GM23338 (cell line): ENCODE measurements around the gene DPH1. TPM values are rescaled to one million over a fixed set of nuclear protein-coding genes. Genes with fewer than 3 reads are reported as not detected.

ENCODE experiments used
- ATAC-seq: fragments of 200-7000 bp; cut with Tn5 transposase; 3 replicates; pipeline ENCODE4 v1.9.1; 2020
- DNase-seq: peaks from one replicate; pipeline ENCODE4 v3.0.0-alpha.2; 2015; ENCODE audit warnings: low spot score
- H2AFZ ChIP-seq: fragments of 200-600 bp; sonication (generic); 2 replicates; pipeline ENCODE4 v1.8.0; 2016; ENCODE audit warnings: antibody characterized with exemption, mild to moderate bottlenecking, moderate library complexity
- H3F3A ChIP-seq: fragments of 200-600 bp; sonication (generic); replicated peaks from 2 replicates; pipeline ENCODE4 v1.8.0; 2017; ENCODE audit warnings: antibody characterized with exemption, mixed run types, low read depth
- H3K27ac ChIP-seq: fragments of 200-600 bp; sonication (generic); 2 replicates; pipeline ENCODE4 v1.6.1; 2016; ENCODE audit warnings: low read depth
- H3K27me3 ChIP-seq: fragments of 200-600 bp; sonication (generic); 2 replicates; pipeline ENCODE4 v1.8.0; 2016; ENCODE audit warnings: mild to moderate bottlenecking, mixed run types, moderate library complexity; ENCODE audit not compliant: insufficient read depth
- H3K36me3 ChIP-seq: fragments of 200-600 bp; sonication (generic); 2 replicates; pipeline ENCODE4 v1.8.0; 2016; ENCODE audit warnings: mild to moderate bottlenecking; ENCODE audit not compliant: insufficient read depth
- H3K4me1 ChIP-seq: fragments of 200-600 bp; sonication (generic); 2 replicates; pipeline ENCODE4 v1.8.0; 2016; ENCODE audit warnings: mild to moderate bottlenecking, moderate library complexity; ENCODE audit not compliant: insufficient read depth
- H3K4me2 ChIP-seq: fragments of 200-600 bp; sonication (generic); 2 replicates; pipeline ENCODE4 v1.7.1; 2017; ENCODE audit warnings: mixed run types
- H3K4me3 ChIP-seq: fragments of 200-600 bp; sonication (generic); 2 replicates; pipeline ENCODE4 v1.6.1; 2016; ENCODE audit warnings: mixed run types
- H3K79me2 ChIP-seq: fragments of 200-600 bp; sonication (generic); replicated peaks from 2 replicates; pipeline ENCODE4 v1.8.0; 2017; ENCODE audit warnings: mild to moderate bottlenecking; ENCODE audit not compliant: insufficient read depth
- H3K9me2 ChIP-seq: fragments of 200-600 bp; sonication (generic); 2 replicates; pipeline ENCODE4 v1.8.0; 2017; ENCODE audit not compliant: insufficient read depth
- H4K20me1 ChIP-seq: fragments of 200-600 bp; sonication (generic); replicated peaks from 2 replicates; pipeline ENCODE4 v1.8.0; 2017; ENCODE audit warnings: mild to moderate bottlenecking; ENCODE audit not compliant: insufficient read depth
- H3K27ac Mint-ChIP-seq: 2 replicates; pipeline ENCODE4 v1.8.0; 2020; ENCODE audit warnings: inconsistent platforms, mild to moderate bottlenecking, moderate library complexity, mixed read lengths
- H3K27me3 Mint-ChIP-seq: 3 replicates; pipeline ENCODE4 v1.8.0; 2022; ENCODE audit warnings: low read depth, mild to moderate bottlenecking, moderate library complexity, mixed read lengths, inconsistent platforms; ENCODE audit not compliant: insufficient read depth, poor library complexity
- H3K36me3 Mint-ChIP-seq: 3 replicates; pipeline ENCODE4 v1.8.0; 2021; ENCODE audit warnings: low read depth, mild to moderate bottlenecking, inconsistent platforms, moderate library complexity, mixed read lengths
- H3K4me1 Mint-ChIP-seq: 3 replicates; pipeline ENCODE4 v1.8.0; 2020; ENCODE audit warnings: mild to moderate bottlenecking, inconsistent platforms, mixed read lengths
- H3K4me3 Mint-ChIP-seq: 3 replicates; pipeline ENCODE4 v1.8.0; 2021; ENCODE audit warnings: moderate library complexity, mild to moderate bottlenecking, inconsistent platforms, mixed read lengths
- H3K9me3 Mint-ChIP-seq: 3 replicates; pipeline ENCODE4 v1.8.0; 2020; ENCODE audit warnings: moderate library complexity, mild to moderate bottlenecking, inconsistent platforms, mixed read lengths
- CREB1 ChIP-seq: fragments of 250-450 bp; sonication (Bioruptor Pico); IDR thresholded peaks from 2 replicates; pipeline ENCODE4 v1.5.0; 2020; ENCODE audit warnings: low read depth, mild to moderate bottlenecking, moderate library complexity
- CTCF ChIP-seq, 2 experiments: fragments of 200-600 bp in 1 of 2; sonication (generic) in 1 of 2; conservative IDR thresholded peaks; 2 replicates each; pipeline versions ENCODE4 v1.5.1 to v1.6.1; 2016 to 2017; ENCODE audit warnings: antibody characterized with exemption in 2 of 2, low read depth in 2 of 2, mild to moderate bottlenecking in 2 of 2, moderate library complexity in 1 of 2
- EZH2 ChIP-seq: fragments of 200-600 bp; sonication (generic); IDR thresholded peaks from one replicate; pipeline ENCODE4 v1.8.0; 2017; ENCODE audit warnings: antibody characterized with exemption, mild to moderate bottlenecking, low read depth; ENCODE audit not compliant: unreplicated experiment
- JUNB ChIP-seq: IDR thresholded peaks from one replicate; pipeline ENCODE4 v1.6.1; 2016; ENCODE audit warnings: antibody characterized with exemption; ENCODE audit not compliant: unreplicated experiment
- NANOG ChIP-seq: IDR thresholded peaks from 2 replicates; pipeline ENCODE4 v1.6.1; 2016; ENCODE audit warnings: antibody characterized with exemption, borderline replicate concordance
- REST ChIP-seq: IDR thresholded peaks from one replicate; pipeline ENCODE4 v1.6.1; 2018; ENCODE audit warnings: antibody characterized with exemption; ENCODE audit not compliant: unreplicated experiment
- STAT1 ChIP-seq: IDR thresholded peaks from one replicate; pipeline ENCODE4 v1.6.1; 2016; ENCODE audit warnings: antibody characterized with exemption; ENCODE audit not compliant: unreplicated experiment
- ZNF114 ChIP-seq: fragments of 250-450 bp; sonication (Bioruptor Pico); IDR thresholded peaks from 2 replicates; pipeline ENCODE4 v1.5.0; 2020; ENCODE audit warnings: mild to moderate bottlenecking, moderate library complexity
- ZNF462 ChIP-seq: fragments of 250-450 bp; sonication (Bioruptor Pico); IDR thresholded peaks from 2 replicates; pipeline ENCODE4 v1.5.0; 2020; ENCODE audit warnings: mild to moderate bottlenecking, moderate library complexity
- polyA plus RNA-seq: library from polyadenylated mRNA; unstranded; fragments of >200 nt; fragmentation: Nextera tagmentation; extraction: Ambion mirVana; gene quantifications from 2 replicates; pipeline ENCODE4 v1.2.1, GENCODE V29; 2016
- total RNA-seq: library from RNA; depleted of rRNA; stranded (reverse); fragments of >200 nt; shearing (Covaris generic); gene quantifications from 2 replicates; pipeline ENCODE4 v1.2.3, GENCODE V29; 2014

Gene DPH1
- total and polyA plus RNA-seq, 2 experiments from 2014 or later = 11.8 to 28.2 TPM

DNA sequence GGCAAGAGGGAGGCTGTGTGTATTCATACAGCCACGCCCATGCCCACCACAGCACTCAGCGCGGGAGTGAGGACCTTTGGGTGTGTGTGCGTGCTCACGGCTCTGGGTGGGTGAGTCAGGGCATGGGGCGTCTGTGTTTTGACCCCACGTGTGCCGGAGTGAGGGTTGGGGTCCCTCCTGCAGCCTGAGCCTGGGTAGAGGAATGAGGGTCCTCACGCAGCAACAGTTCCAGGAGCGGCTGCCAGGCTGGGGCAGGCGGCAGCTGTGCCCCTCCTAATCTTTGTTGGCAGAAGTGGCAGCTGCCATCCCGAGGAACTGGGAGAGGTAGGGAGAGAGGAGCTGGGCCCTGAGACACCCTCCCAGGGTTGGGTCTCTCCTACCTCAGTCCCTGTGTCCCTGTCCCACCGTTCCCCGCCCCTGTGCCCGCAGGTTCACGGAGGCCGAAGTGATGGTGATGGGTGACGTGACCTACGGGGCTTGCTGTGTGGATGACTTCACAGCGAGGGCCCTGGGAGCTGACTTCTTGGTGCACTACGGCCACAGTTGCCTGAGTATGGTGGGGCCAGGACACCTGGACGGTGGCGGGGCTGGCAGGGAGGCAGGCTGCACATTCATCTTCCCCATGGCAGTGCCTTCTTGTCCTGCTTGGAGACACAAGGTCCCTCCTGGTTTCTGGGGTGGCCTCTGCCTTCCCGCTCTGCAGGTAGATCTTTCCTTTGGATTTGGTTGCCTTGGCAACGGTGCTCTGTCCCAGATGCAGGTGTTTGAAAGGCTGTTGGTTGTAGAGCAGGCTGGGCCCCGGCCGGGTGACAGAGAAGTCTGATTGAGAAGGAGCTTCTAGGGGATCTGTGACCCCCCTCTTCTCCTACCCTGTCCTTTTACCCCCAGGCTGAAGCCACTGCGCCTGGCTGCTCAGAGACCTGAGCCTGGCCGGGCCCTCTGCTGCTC lies 5.9 kb downstream of the DPH1 start:
- H3K4me2 ChIP-seq = no peak overlapping the region
- Mint-ChIP-seq H3K4me3 (no peak overlapping the region), H3K27ac (no peak overlapping the region), H3K27me3 (peaks cover 12% of the 10 kb centered on the region), H3K9me3 (no peaks in the 10 kb centered on the region), H3K4me1 (peaks cover 2% of the 10 kb centered on the region), H3K36me3 (no peaks in the 10 kb centered on the region; the same call in 2 of the 3 replicates)
- DNase-seq (no peak), ATAC-seq (no peak; the same call in 2 of the 3 replicates)
- no peaks in the 10 kb centered on the region for H3K27me3 ChIP-seq
- H3K4me1 ChIP-seq = peaks cover 3% of the 10 kb centered on the region; the same call in 1 of the 2 replicates
- no peaks in the 10 kb centered on the region for H3K9me2 ChIP-seq
- no peak for TF ChIP-seq NANOG
- TF ChIP-seq ZNF462 (CRISPR knock-in tag) = no peak
- TF ChIP-seq REST = no peak
- TF ChIP-seq ZNF114 (CRISPR knock-in tag) = no peak
- no peak for TF ChIP-seq EZH2
- no peak for TF ChIP-seq CTCF (conservative IDR thresholded peaks at IDR 0.05; ENCODE audit: low read depth in 2 of 2)
- TF ChIP-seq CREB1 (CRISPR knock-in tag) = no peak
- no peak for TF ChIP-seq STAT1
- no peak for TF ChIP-seq JUNB
- no peaks in the 10 kb centered on the region for H3F3A ChIP-seq
- no peaks in the 10 kb centered on the region for H3K79me2 ChIP-seq
- H2AFZ ChIP-seq = no peak overlapping the region
- no peak overlapping the region for H3K27ac ChIP-seq
- no peak overlapping the region for H3K4me3 ChIP-seq
- H3K36me3 ChIP-seq = no peaks in the 10 kb centered on the region
- peaks cover 5% of the 10 kb centered on the region for H4K20me1 ChIP-seq
